GM23248 (cell line): ENCODE measurements around the gene COX4I1.

Experiments
- EZH2 ChIP-seq: fragments of 200-600 bp; sonication (generic); IDR thresholded peaks from 2 replicates; pipeline ENCODE4 v1.6.1; 2018; ENCODE audit warnings: antibody characterized with exemption, mild to moderate bottlenecking; ENCODE audit not compliant: insufficient read depth, poor library complexity, severe bottlenecking
- EZH2phosphoT487 ChIP-seq: fragments of 200-600 bp; sonication (generic); IDR thresholded peaks from 2 replicates; pipeline ENCODE4 v1.6.1; 2018; ENCODE audit warnings: antibody characterized with exemption, moderate library complexity, mild to moderate bottlenecking, low read depth; ENCODE audit not compliant: insufficient read depth

GRCh38 chr16:85799497-85800320 is at the start of gene COX4I1, which contains the start of gene EMC8:
- TF ChIP-seq EZH2 (no peak), EZH2phosphoT487 (no peak)
